ENCODE measurements around the gene SYNE4. TPM values are rescaled to one million over a fixed set of nuclear protein-coding genes. Genes with fewer than 3 reads are reported as not detected.

Gene SYNE4
- total RNA-seq, 1 donor from 2014 or later: 1.1 TPM

DNA sequence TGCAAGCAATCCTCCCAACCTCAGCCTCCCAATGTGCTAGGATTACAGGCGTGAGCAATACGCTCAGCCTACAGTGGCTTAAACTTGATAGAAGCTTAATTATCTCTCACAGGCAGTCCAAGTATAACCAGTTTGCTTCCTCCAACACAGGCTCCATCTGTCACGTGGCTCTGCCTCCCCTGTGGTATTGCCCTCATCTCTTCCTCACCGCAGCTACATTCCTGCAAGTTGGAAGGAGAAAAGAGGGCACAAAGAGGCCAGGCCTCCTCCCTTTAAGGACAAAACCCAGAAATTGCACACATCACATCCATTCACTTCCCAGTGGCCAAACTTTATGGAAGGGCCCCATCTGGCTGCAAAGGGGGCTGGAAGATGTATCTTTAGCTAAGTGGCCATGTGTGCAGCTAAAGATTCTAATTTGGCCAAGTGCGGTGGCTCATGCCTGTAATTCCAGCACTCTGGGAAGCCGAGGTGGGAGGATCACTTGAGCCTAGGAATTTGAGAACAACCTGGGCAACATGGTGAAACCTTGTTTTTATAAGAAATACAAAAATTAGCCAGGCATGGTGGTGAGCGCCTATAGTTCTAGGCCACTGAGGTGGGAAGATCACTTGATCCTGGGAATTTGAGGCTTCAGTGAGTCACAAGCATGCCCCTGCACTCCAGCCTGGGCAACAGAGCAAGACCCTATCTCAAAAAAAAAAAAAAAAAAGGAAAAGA is 16.7 kb downstream of the SYNE4 start:
- Histone ChIP-seq H3K27ac (ENCODE audit: low read depth, low read length) (no peak overlapping the region), H3K9ac (ENCODE audit: low read length) (no peak overlapping the region), H3K9me3 (ENCODE audit: insufficient read depth, low read depth, low read length) (no peaks in the 10 kb centered on the region), H3K4me1 (ENCODE audit: insufficient read depth, low read length) (peaks cover 12% of the 10 kb centered on the region), H4K20me1 (ENCODE audit: insufficient read depth, low read length) (peaks cover 13% of the 10 kb centered on the region), H3K79me2 (ENCODE audit: insufficient read depth, low read length) (peaks cover 16% of the 10 kb centered on the region), H2AFZ (ENCODE audit: low read depth, low read length) (no peak overlapping the region), H3K27me3 (ENCODE audit: insufficient read depth, low read length) (peaks cover 2% of the 10 kb centered on the region), H3K4me3 (ENCODE audit: insufficient read depth, low read depth, low read length) (no peak overlapping the region), H3K4me2 (ENCODE audit: low read length) (no peak overlapping the region), H3K36me3 (ENCODE audit: insufficient read depth, low read length) (no peaks in the 10 kb centered on the region)
- H3K27me3 Mint-ChIP-seq (ENCODE audit: low read depth, unreplicated experiment): peaks cover 15% of the 10 kb centered on the region
- H3K27ac Mint-ChIP-seq (ENCODE audit: unreplicated experiment): no peak overlapping the region
- DNase-seq (ENCODE audit: low read depth) (peak; percentile 10), FAIRE-seq (no peak)
- peaks cover 2% of the 10 kb centered on the region for H3K9me3 Mint-ChIP-seq (ENCODE audit: unreplicated experiment)
- TF ChIP-seq, protein P1, sequence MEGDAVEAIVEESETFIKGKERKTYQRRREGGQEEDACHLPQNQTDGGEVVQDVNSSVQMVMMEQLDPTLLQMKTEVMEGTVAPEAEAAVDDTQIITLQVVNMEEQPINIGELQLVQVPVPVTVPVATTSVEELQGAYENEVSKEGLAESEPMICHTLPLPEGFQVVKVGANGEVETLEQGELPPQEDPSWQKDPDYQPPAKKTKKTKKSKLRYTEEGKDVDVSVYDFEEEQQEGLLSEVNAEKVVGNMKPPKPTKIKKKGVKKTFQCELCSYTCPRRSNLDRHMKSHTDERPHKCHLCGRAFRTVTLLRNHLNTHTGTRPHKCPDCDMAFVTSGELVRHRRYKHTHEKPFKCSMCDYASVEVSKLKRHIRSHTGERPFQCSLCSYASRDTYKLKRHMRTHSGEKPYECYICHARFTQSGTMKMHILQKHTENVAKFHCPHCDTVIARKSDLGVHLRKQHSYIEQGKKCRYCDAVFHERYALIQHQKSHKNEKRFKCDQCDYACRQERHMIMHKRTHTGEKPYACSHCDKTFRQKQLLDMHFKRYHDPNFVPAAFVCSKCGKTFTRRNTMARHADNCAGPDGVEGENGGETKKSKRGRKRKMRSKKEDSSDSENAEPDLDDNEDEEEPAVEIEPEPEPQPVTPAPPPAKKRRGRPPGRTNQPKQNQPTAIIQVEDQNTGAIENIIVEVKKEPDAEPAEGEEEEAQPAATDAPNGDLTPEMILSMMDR (IDR thresholded peaks at IDR 0.05; ENCODE audit: insufficient read depth, low read depth, low read length): no peak
- no peak for TF ChIP-seq EZH2 (IDR thresholded peaks at IDR 0.05; ENCODE audit: insufficient read depth, low read length)
- peaks cover 2% of the 10 kb centered on the region for H3K36me3 Mint-ChIP-seq (ENCODE audit: low read depth, unreplicated experiment)
- H3K4me1 Mint-ChIP-seq (ENCODE audit: low read depth, unreplicated experiment): peaks cover 10% of the 10 kb centered on the region
- H3K4me3 Mint-ChIP-seq (ENCODE audit: unreplicated experiment): no peak overlapping the region

DNA sequence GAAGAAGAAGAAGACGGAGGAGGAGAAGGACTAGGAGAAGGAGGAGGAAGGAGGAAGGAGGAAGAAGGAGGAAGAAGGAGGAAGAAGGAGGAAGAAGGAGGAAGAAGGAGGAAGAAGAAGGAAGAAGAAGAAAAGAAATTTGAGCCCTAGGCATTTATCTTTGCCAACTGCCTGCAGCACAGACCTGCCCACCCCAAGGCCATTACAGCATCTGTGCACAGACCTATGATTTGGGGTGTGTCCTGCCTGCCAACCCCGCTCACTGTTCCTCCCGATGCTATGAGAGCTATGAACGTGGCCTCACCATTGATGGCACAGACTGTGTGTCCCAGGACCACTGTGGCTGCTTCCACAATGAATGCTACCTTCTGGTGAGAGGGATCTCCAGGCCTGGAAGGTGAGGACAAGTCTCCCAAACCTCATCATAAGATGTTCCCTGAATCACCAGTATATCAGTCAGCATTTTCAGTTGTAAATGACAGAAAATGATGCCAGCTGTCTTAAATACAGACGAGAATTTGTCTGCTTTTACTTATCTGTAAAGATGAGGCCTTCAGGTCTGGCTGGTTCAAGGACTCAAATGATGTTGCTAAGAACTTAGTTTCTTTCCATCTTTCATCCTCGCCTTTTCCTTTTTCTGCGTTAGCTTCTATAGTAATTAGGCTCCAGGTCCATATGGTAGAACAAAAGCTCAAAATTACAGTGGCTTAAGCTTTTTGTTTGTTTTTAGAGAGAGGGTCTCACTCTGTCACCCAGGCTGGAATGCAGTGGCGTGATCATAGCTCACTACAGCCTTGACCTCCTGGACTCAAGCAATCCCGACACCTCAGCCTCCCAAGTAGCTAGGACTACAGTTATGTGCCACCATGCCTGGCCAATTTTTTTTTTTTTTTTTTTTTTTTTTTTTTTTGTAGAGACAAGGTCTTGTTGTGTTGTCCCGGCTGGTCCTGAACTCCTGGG is 17.6 kb downstream of the SYNE4 start:
- DNase-seq (ENCODE audit: low read depth) (no peak), FAIRE-seq (no peak)
- Histone ChIP-seq H3K4me2 (ENCODE audit: low read length) (no peak overlapping the region), H3K27me3 (ENCODE audit: insufficient read depth, low read length) (peaks cover 10% of the 10 kb centered on the region), H4K20me1 (ENCODE audit: insufficient read depth, low read length) (peaks cover 4% of the 10 kb centered on the region), H3K4me3 (ENCODE audit: insufficient read depth, low read depth, low read length) (no peak overlapping the region), H2AFZ (ENCODE audit: low read depth, low read length) (no peak overlapping the region), H3K4me1 (ENCODE audit: insufficient read depth, low read length) (peaks cover 9% of the 10 kb centered on the region), H3K9me3 (ENCODE audit: insufficient read depth, low read depth, low read length) (no peaks in the 10 kb centered on the region), H3K27ac (ENCODE audit: low read depth, low read length) (no peak overlapping the region), H3K36me3 (ENCODE audit: insufficient read depth, low read length) (no peaks in the 10 kb centered on the region), H3K79me2 (ENCODE audit: insufficient read depth, low read length) (peaks cover 8% of the 10 kb centered on the region), H3K9ac (ENCODE audit: low read length) (no peak overlapping the region)
- Mint-ChIP-seq H3K27ac (ENCODE audit: unreplicated experiment) (no peak overlapping the region), H3K4me3 (ENCODE audit: unreplicated experiment) (no peak overlapping the region), H3K36me3 (ENCODE audit: low read depth, unreplicated experiment) (peaks cover 2% of the 10 kb centered on the region), H3K9me3 (ENCODE audit: unreplicated experiment) (peaks cover 2% of the 10 kb centered on the region), H3K27me3 (ENCODE audit: low read depth, unreplicated experiment) (peaks cover 23% of the 10 kb centered on the region), H3K4me1 (ENCODE audit: low read depth, unreplicated experiment) (peaks cover 5% of the 10 kb centered on the region)
- TF ChIP-seq, protein P1 (IDR thresholded peaks at IDR 0.05; ENCODE audit: insufficient read depth, low read depth, low read length): no peak
- no peak for TF ChIP-seq EZH2 (IDR thresholded peaks at IDR 0.05; ENCODE audit: insufficient read depth, low read length)

All from astrocyte (in vitro differentiated cells and primary cell).